ENCODE measurements around the gene ZNF341.
A peak's percentile ranks its signal among the peaks of the same experiment; 100 is the strongest.

Gene ZNF341

GRCh38 chr20:33798444-33798843, 66.6 kb downstream of the ZNF341 start:
- H3K4me3 ChIP-seq (replicated peaks in 1 of 2; ENCODE audit: low read depth in 2 of 2, low read length in 2 of 2): no peak overlapping the region
- no peak for DNase-seq (ENCODE audit: low read depth in 2 of 2)
- no peak for TF ChIP-seq CTCF (IDR thresholded peaks at IDR 0.05; ENCODE audit: low read depth, low read length)

- H3K4me3 ChIP-seq (replicated peaks in 1 of 2; ENCODE audit: low read depth in 2 of 2, low read length in 2 of 2): no peak overlapping the region
- peak; percentile 76 to 81 for DNase-seq (ENCODE audit: low read depth in 2 of 2)
- no peak for TF ChIP-seq CTCF (IDR thresholded peaks at IDR 0.05; ENCODE audit: low read depth, low read length)
These were observed 72.1 kb downstream of the ZNF341 start for GRCh38 chr20:33803921-33804337.

- no peak overlapping the region for H3K4me3 ChIP-seq (replicated peaks in 1 of 2; ENCODE audit: low read depth in 2 of 2, low read length in 2 of 2)
- no peak for DNase-seq (ENCODE audit: low read depth in 2 of 2)
- TF ChIP-seq CTCF (IDR thresholded peaks at IDR 0.05; ENCODE audit: low read depth, low read length): no peak
These were observed 76.6 kb downstream of the ZNF341 start for GRCh38 chr20:33808388-33808787.

- TF ChIP-seq CTCF (IDR thresholded peaks at IDR 0.05; ENCODE audit: low read depth, low read length): no peak
- DNase-seq (ENCODE audit: low read depth in 2 of 2): no peak
- no peak overlapping the region for H3K4me3 ChIP-seq (replicated peaks in 1 of 2; ENCODE audit: low read depth in 2 of 2, low read length in 2 of 2)
These were observed 78.5 kb downstream of the ZNF341 start for GRCh38 chr20:33810259-33810658.

- DNase-seq (ENCODE audit: low read depth in 2 of 2): peak; percentile 98 to 99
- peak within 1 kb of the TSS; percentile 56 to 96 for H3K4me3 ChIP-seq (replicated peaks in 1 of 2; ENCODE audit: low read depth in 2 of 2, low read length in 2 of 2)
- TF ChIP-seq CTCF (IDR thresholded peaks at IDR 0.05; ENCODE audit: low read depth, low read length): no peak
These were observed 79.3 kb downstream of the ZNF341 start, which contains the start of gene CHMP4B for GRCh38 chr20:33810885-33811775. Gene CHMP4B, plus strand, starts transcription at chr20:33811348. Its CDS starts 121 bp downstream, at chr20:33811469.

- TF ChIP-seq CTCF (IDR thresholded peaks at IDR 0.05; ENCODE audit: low read depth, low read length): no peak
- DNase-seq (ENCODE audit: low read depth in 2 of 2): no peak
- H3K4me3 ChIP-seq (replicated peaks in 1 of 2; ENCODE audit: low read depth in 2 of 2, low read length in 2 of 2): peak overlapping the region; percentile 56 to 96
These were observed 80.0 kb downstream of the ZNF341 start for GRCh38 chr20:33811776-33812151.

Measured in cardiac fibroblast (primary cell).